B cell (primary cell): Measurements from ENCODE around the gene AKT1. TPM values are rescaled to one million over a fixed set of nuclear protein-coding genes. Genes with fewer than 3 reads are reported as not detected.
A peak's percentile ranks its signal among the peaks of the same experiment; 100 is the strongest.

Source experiments
- ATAC-seq: fragments of 200-7000 bp; cut with Tn5 transposase; one replicate; pipeline ENCODE4 v1.10.0; 2021; ENCODE audit warnings: low read depth, mild to moderate bottlenecking, moderate number of reproducible peaks, moderate library complexity
- CTCF ChIA-PET: fragments of 350-600 bp; sonication (Branson Sonifier 250); formaldehyde crosslinking; loops from one replicate; lab custom pipeline; 2021; ENCODE audit warnings: antibody characterized with exemption, inconsistent platforms; lab: Charles Lee
- POLR2A ChIA-PET: fragments of 350-600 bp; sonication (Branson Sonifier 250); formaldehyde crosslinking; loops from one replicate; lab custom pipeline; 2021; ENCODE audit warnings: antibody characterized with exemption; lab: Charles Lee
- DNase-seq: peaks from one replicate; pipeline ENCODE4 v3.0.0; 2013
- H2AFZ ChIP-seq: 2 replicates; pipeline ENCODE4 v1.6.1; 2012; ENCODE audit warnings: mild to moderate bottlenecking, low read depth, low read length; ENCODE audit not compliant: insufficient read depth, poor library complexity, severe bottlenecking
- H3K27ac ChIP-seq, 2 donors: 1 replicate in 1 of 2; 2 replicates in 1 of 2; pipeline ENCODE4 v1.5.1; 2012 to 2013; ENCODE audit warnings: low read length in 2 of 2, mild to moderate bottlenecking in 2 of 2, moderate library complexity in 1 of 2
- H3K27me3 ChIP-seq, 4 experiments: fragments of 200-600 bp in 1 of 4; sonication (generic) in 1 of 4; replicated peaks in 1 of 4; 1 replicate in 2 of 4; 2 replicates in 2 of 4; pipeline versions ENCODE4 v1.6.1 to v1.7.0; 2013 to 2016; ENCODE audit warnings: low read length in 3 of 4, mild to moderate bottlenecking in 2 of 4, mixed read lengths in 1 of 4, moderate library complexity in 1 of 4; ENCODE audit not compliant: insufficient read depth in 4 of 4, control insufficient read depth in 3 of 4; ENCODE audit errors: control extremely low read depth in 1 of 4
- H3K36me3 ChIP-seq, 2 experiments: replicated peaks in 1 of 2; 1 replicate in 1 of 2; 2 replicates in 1 of 2; pipeline versions ENCODE4 v1.6.1 to v1.7.1; 2013; ENCODE audit warnings: low read length in 1 of 2; ENCODE audit not compliant: insufficient read depth in 2 of 2, control insufficient read depth in 1 of 2; ENCODE audit errors: control extremely low read depth in 1 of 2, extremely low read depth in 1 of 2
- H3K4me1 ChIP-seq, 2 donors: fragments of 200-600 bp in 1 of 2; sonication (generic) in 1 of 2; 1 replicate in 1 of 2; 2 replicates in 1 of 2; pipeline versions ENCODE4 v1.5.1 to v1.6.1; 2013 to 2017; ENCODE audit warnings: low read length in 2 of 2; ENCODE audit not compliant: control insufficient read depth in 2 of 2, insufficient read depth in 2 of 2
- H3K4me2 ChIP-seq: replicated peaks from 2 replicates; pipeline ENCODE3; 2012; ENCODE audit warnings: mild to moderate bottlenecking, low read depth, low read length; ENCODE audit not compliant: poor library complexity, severe bottlenecking
- H3K4me3 ChIP-seq, 5 experiments: fragments of 200-600 bp in 1 of 5; sonication (generic) in 1 of 5; 1 replicate in 3 of 5; 2 replicates in 2 of 5; pipeline versions ENCODE4 v1.5.1 to v1.7.0; 2011 to 2016; ENCODE audit warnings: low read length in 4 of 5, mild to moderate bottlenecking in 4 of 5, low read depth in 2 of 5, control low read depth in 1 of 5, moderate library complexity in 1 of 5; ENCODE audit not compliant: insufficient read depth in 1 of 5; ENCODE audit errors: control extremely low read depth in 1 of 5, extremely low read depth in 1 of 5
- H3K79me2 ChIP-seq: fragments of 200-600 bp; sonication (generic); one replicate; pipeline ENCODE4 v1.6.0; 2016; ENCODE audit warnings: low read length; ENCODE audit not compliant: control insufficient read depth, insufficient read depth
- H3K9ac ChIP-seq: fragments of 200-600 bp; sonication (generic); 2 replicates; pipeline ENCODE4 v1.6.1; 2017; ENCODE audit warnings: mild to moderate bottlenecking, low read length, moderate library complexity
- H3K9me3 ChIP-seq, 3 donors: one replicate each; pipeline versions ENCODE4 v1.6.1 to v1.7.1; 2013; ENCODE audit warnings: low read length in 2 of 3; ENCODE audit not compliant: control insufficient read depth in 2 of 3, insufficient read depth in 1 of 3; ENCODE audit errors: control extremely low read depth in 1 of 3
- H4K20me1 ChIP-seq: 2 replicates; pipeline ENCODE4 v1.6.0; 2012; ENCODE audit warnings: mild to moderate bottlenecking, low read length; ENCODE audit not compliant: insufficient read depth, control insufficient read depth, poor library complexity, severe bottlenecking
- H3K27ac Mint-ChIP-seq: one replicate; pipeline ENCODE4 v1.8.0; 2021; ENCODE audit warnings: mixed read lengths
- H3K27me3 Mint-ChIP-seq: one replicate; pipeline ENCODE4 v1.8.0; 2021; ENCODE audit warnings: mixed read lengths
- H3K4me1 Mint-ChIP-seq: one replicate; pipeline ENCODE4 v1.8.0; 2021; ENCODE audit warnings: mixed read lengths
- H3K4me3 Mint-ChIP-seq: one replicate; pipeline ENCODE4 v1.8.0; 2021; ENCODE audit warnings: mixed read lengths
- H3K9me3 Mint-ChIP-seq: one replicate; pipeline ENCODE4 v1.8.0; 2022; ENCODE audit warnings: mixed read lengths; ENCODE audit not compliant: insufficient read depth
- EZH2 ChIP-seq: IDR thresholded peaks from 2 replicates; pipeline ENCODE4 v1.6.1; 2012; ENCODE audit warnings: borderline replicate concordance, low read depth, mild to moderate bottlenecking, moderate library complexity, low read length; ENCODE audit not compliant: insufficient read depth, poor library complexity, severe bottlenecking
- WGBS: methylation state at CpG from one replicate; pipeline ENCODE4 v1.1.5; 2013; ENCODE audit warnings: missing lambda C conversion rate; ENCODE audit not compliant: insufficient coverage; 5-methylcytosine and 5-hydroxymethylcytosine counted together
- intact Hi-C: fragments of 100-400 bp; cut with micrococcal nuclease; formaldehyde crosslinking; loops from one replicate; pipeline ENCODE4 v1.10.0; 2022
- polyA plus RNA-seq: library from polyadenylated mRNA; depleted of rRNA; stranded (reverse); fragments of >200 nt; gene quantifications from 2 replicates; pipeline ENCODE4 v1.2.3, GENCODE V29; 2012
- total RNA-seq, 2 donors: library from RNA; stranded (reverse); fragments of 120-200 nt in 1 of 2; gene quantifications; 1 replicate in 1 of 2; 2 replicates in 1 of 2; pipeline versions ENCODE4 v1.2.3 to v1.2.4, GENCODE V29; 2013 to 2022
- TF ChIP-seq, protein P1 (sequence below): fragments of 200-600 bp; IDR thresholded peaks from one replicate; pipeline ENCODE4 v1.8.0; 2022; ENCODE audit warnings: antibody characterized with exemption, mild to moderate bottlenecking

The AKT1 gene
- total and polyA plus RNA-seq, 2 donors (not counting 1 experiment from before 2014, with no cell fraction given) = 71.1 to 90.1 TPM

DNA sequence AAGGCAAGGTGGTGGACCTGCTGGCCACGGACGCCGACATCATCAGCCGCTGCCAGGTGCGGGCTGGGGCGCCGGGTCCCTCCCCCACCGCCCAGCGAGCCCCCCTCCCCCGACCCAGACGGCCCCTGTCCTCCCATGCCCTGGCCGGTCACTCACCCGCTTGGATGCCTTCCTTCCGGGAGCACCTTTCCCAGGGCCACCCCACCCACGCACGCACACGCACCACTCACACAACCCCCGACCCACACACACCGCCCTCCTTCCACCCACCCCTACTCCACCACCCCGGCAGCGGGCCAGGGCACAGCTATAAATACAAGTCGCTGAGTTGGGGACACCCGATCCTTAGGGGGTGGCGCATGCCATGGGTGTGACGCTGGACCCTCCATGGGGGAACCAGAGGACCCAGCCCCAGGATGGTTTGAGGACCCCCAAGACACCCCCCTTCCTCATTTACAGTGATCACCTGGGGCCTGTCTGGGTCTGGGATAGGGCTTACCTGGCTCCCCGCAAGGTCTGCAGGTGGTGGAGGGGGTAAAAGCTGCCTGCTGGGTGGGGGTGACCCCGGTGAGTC, 71.1 kb downstream of the AKT1 start:
- 8% methylated on average over 24 of the region's 27 CpGs for WGBS
- no peak overlapping the region for H3K27ac Mint-ChIP-seq
- peak overlapping the region; percentile 84 for H2AFZ ChIP-seq
- intact Hi-C loops = loop anchor here (1.0 kb wide), 1 partner anchor 28 kb away; no protein-coding TSS in a partner anchor
- no peak overlapping the region for H3K27ac ChIP-seq
- H3K36me3 ChIP-seq = peaks cover 0 to 3% of the 10 kb centered on the region in 2 experiments
- no peak for TF ChIP-seq EZH2
- TF ChIP-seq, protein P1, sequence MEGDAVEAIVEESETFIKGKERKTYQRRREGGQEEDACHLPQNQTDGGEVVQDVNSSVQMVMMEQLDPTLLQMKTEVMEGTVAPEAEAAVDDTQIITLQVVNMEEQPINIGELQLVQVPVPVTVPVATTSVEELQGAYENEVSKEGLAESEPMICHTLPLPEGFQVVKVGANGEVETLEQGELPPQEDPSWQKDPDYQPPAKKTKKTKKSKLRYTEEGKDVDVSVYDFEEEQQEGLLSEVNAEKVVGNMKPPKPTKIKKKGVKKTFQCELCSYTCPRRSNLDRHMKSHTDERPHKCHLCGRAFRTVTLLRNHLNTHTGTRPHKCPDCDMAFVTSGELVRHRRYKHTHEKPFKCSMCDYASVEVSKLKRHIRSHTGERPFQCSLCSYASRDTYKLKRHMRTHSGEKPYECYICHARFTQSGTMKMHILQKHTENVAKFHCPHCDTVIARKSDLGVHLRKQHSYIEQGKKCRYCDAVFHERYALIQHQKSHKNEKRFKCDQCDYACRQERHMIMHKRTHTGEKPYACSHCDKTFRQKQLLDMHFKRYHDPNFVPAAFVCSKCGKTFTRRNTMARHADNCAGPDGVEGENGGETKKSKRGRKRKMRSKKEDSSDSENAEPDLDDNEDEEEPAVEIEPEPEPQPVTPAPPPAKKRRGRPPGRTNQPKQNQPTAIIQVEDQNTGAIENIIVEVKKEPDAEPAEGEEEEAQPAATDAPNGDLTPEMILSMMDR = no peak
- no peaks in the 10 kb centered on the region for H4K20me1 ChIP-seq
- peaks cover 0 to 9% (median 3%) of the 10 kb centered on the region in 4 experiments for H3K27me3 ChIP-seq
- peak overlapping the region; percentile 74 for H3K9ac ChIP-seq
- H3K9me3 Mint-ChIP-seq = no peaks in the 10 kb centered on the region
- DNase-seq (peak; percentile 43), ATAC-seq (no peak)
- POLR2A ChIA-PET = interaction anchor here (0.8 kb wide), 1 partner anchor 28 kb away, joined by 6 read pairs; the partner anchor contains the start of gene SIVA1
- peaks cover 8% of the 10 kb centered on the region for H3K27me3 Mint-ChIP-seq
- peak overlapping the region; percentile 97 for H3K4me2 ChIP-seq
- no peaks in the 10 kb centered on the region for H3K79me2 ChIP-seq
- peaks cover 3% of the 10 kb centered on the region for H3K4me1 Mint-ChIP-seq
- H3K4me3 Mint-ChIP-seq = peak overlapping the region; percentile 73
- CTCF ChIA-PET = interaction anchor here (0.8 to 3.6 kb wide), 5 partner anchors 16 to 59 kb away, joined by 3 to 12 read pairs (median 3); partner anchors contain the start of gene SIVA1
- H3K4me1 ChIP-seq = peaks cover 6 to 10% of the 10 kb centered on the region in 2 donors
- no peaks in the 10 kb centered on the region for H3K9me3 ChIP-seq
- peak overlapping the region in 3 of 5 experiments; percentile 60 to 79 (median 64) for H3K4me3 ChIP-seq
